GM23338 (cell line): ENCODE results near the gene PLXNA2. TPM values are rescaled to one million over a fixed set of nuclear protein-coding genes. Genes with fewer than 3 reads are reported as not detected.

Experiments
- ATAC-seq: fragments of 200-7000 bp; cut with Tn5 transposase; 3 replicates; pipeline ENCODE4 v1.9.1; 2020
- DNase-seq: peaks from one replicate; pipeline ENCODE4 v3.0.0-alpha.2; 2015; ENCODE audit warnings: low spot score
- H2AFZ ChIP-seq: fragments of 200-600 bp; sonication (generic); 2 replicates; pipeline ENCODE4 v1.8.0; 2016; ENCODE audit warnings: antibody characterized with exemption, mild to moderate bottlenecking, moderate library complexity
- H3F3A ChIP-seq: fragments of 200-600 bp; sonication (generic); replicated peaks from 2 replicates; pipeline ENCODE4 v1.8.0; 2017; ENCODE audit warnings: antibody characterized with exemption, mixed run types, low read depth
- H3K27ac ChIP-seq: fragments of 200-600 bp; sonication (generic); 2 replicates; pipeline ENCODE4 v1.6.1; 2016; ENCODE audit warnings: low read depth
- H3K27me3 ChIP-seq: fragments of 200-600 bp; sonication (generic); 2 replicates; pipeline ENCODE4 v1.8.0; 2016; ENCODE audit warnings: mild to moderate bottlenecking, mixed run types, moderate library complexity; ENCODE audit not compliant: insufficient read depth
- H3K36me3 ChIP-seq: fragments of 200-600 bp; sonication (generic); 2 replicates; pipeline ENCODE4 v1.8.0; 2016; ENCODE audit warnings: mild to moderate bottlenecking; ENCODE audit not compliant: insufficient read depth
- H3K4me1 ChIP-seq: fragments of 200-600 bp; sonication (generic); 2 replicates; pipeline ENCODE4 v1.8.0; 2016; ENCODE audit warnings: mild to moderate bottlenecking, moderate library complexity; ENCODE audit not compliant: insufficient read depth
- H3K4me2 ChIP-seq: fragments of 200-600 bp; sonication (generic); 2 replicates; pipeline ENCODE4 v1.7.1; 2017; ENCODE audit warnings: mixed run types
- H3K4me3 ChIP-seq: fragments of 200-600 bp; sonication (generic); 2 replicates; pipeline ENCODE4 v1.6.1; 2016; ENCODE audit warnings: mixed run types
- H3K79me2 ChIP-seq: fragments of 200-600 bp; sonication (generic); replicated peaks from 2 replicates; pipeline ENCODE4 v1.8.0; 2017; ENCODE audit warnings: mild to moderate bottlenecking; ENCODE audit not compliant: insufficient read depth
- H3K9me2 ChIP-seq: fragments of 200-600 bp; sonication (generic); 2 replicates; pipeline ENCODE4 v1.8.0; 2017; ENCODE audit not compliant: insufficient read depth
- H4K20me1 ChIP-seq: fragments of 200-600 bp; sonication (generic); replicated peaks from 2 replicates; pipeline ENCODE4 v1.8.0; 2017; ENCODE audit warnings: mild to moderate bottlenecking; ENCODE audit not compliant: insufficient read depth
- H3K27ac Mint-ChIP-seq: 2 replicates; pipeline ENCODE4 v1.8.0; 2020; ENCODE audit warnings: inconsistent platforms, mild to moderate bottlenecking, moderate library complexity, mixed read lengths
- H3K27me3 Mint-ChIP-seq: 3 replicates; pipeline ENCODE4 v1.8.0; 2022; ENCODE audit warnings: low read depth, mild to moderate bottlenecking, moderate library complexity, mixed read lengths, inconsistent platforms; ENCODE audit not compliant: insufficient read depth, poor library complexity
- H3K36me3 Mint-ChIP-seq: 3 replicates; pipeline ENCODE4 v1.8.0; 2021; ENCODE audit warnings: low read depth, mild to moderate bottlenecking, inconsistent platforms, moderate library complexity, mixed read lengths
- H3K4me1 Mint-ChIP-seq: 3 replicates; pipeline ENCODE4 v1.8.0; 2020; ENCODE audit warnings: mild to moderate bottlenecking, inconsistent platforms, mixed read lengths
- H3K4me3 Mint-ChIP-seq: 3 replicates; pipeline ENCODE4 v1.8.0; 2021; ENCODE audit warnings: moderate library complexity, mild to moderate bottlenecking, inconsistent platforms, mixed read lengths
- H3K9me3 Mint-ChIP-seq: 3 replicates; pipeline ENCODE4 v1.8.0; 2020; ENCODE audit warnings: moderate library complexity, mild to moderate bottlenecking, inconsistent platforms, mixed read lengths
- EZH2phosphoT487 ChIP-seq: fragments of 200-600 bp; sonication (generic); IDR thresholded peaks from one replicate; pipeline ENCODE4 v1.8.1; 2018; ENCODE audit warnings: antibody characterized with exemption; ENCODE audit not compliant: unreplicated experiment
- NANOG ChIP-seq: IDR thresholded peaks from 2 replicates; pipeline ENCODE4 v1.6.1; 2016; ENCODE audit warnings: antibody characterized with exemption, borderline replicate concordance
- STAT1 ChIP-seq: IDR thresholded peaks from one replicate; pipeline ENCODE4 v1.6.1; 2016; ENCODE audit warnings: antibody characterized with exemption; ENCODE audit not compliant: unreplicated experiment
- ZNF114 ChIP-seq: fragments of 250-450 bp; sonication (Bioruptor Pico); IDR thresholded peaks from 2 replicates; pipeline ENCODE4 v1.5.0; 2020; ENCODE audit warnings: mild to moderate bottlenecking, moderate library complexity
- polyA plus RNA-seq: library from polyadenylated mRNA; unstranded; fragments of >200 nt; fragmentation: Nextera tagmentation; extraction: Ambion mirVana; gene quantifications from 2 replicates; pipeline ENCODE4 v1.2.1, GENCODE V29; 2016
- total RNA-seq: library from RNA; depleted of rRNA; stranded (reverse); fragments of >200 nt; shearing (Covaris generic); gene quantifications from 2 replicates; pipeline ENCODE4 v1.2.3, GENCODE V29; 2014
- TF ChIP-seq, protein P1 (sequence below): IDR thresholded peaks from one replicate; pipeline ENCODE4 v1.6.1; 2018; ENCODE audit warnings: antibody characterized with exemption; ENCODE audit not compliant: unreplicated experiment
- TF ChIP-seq, protein P2 (sequence below): IDR thresholded peaks from 2 replicates; pipeline ENCODE4 v1.6.1; 2016; ENCODE audit warnings: antibody characterized with exemption
- TF ChIP-seq, protein P3 (sequence below): fragments of 250-450 bp; sonication (Bioruptor Pico); IDR thresholded peaks from 2 replicates; pipeline ENCODE4 v1.5.0; 2020; ENCODE audit warnings: mild to moderate bottlenecking, moderate library complexity

Gene PLXNA2
- total and polyA plus RNA-seq, 2 experiments from 2014 or later: 0.40 to 1.8 TPM

DNA sequence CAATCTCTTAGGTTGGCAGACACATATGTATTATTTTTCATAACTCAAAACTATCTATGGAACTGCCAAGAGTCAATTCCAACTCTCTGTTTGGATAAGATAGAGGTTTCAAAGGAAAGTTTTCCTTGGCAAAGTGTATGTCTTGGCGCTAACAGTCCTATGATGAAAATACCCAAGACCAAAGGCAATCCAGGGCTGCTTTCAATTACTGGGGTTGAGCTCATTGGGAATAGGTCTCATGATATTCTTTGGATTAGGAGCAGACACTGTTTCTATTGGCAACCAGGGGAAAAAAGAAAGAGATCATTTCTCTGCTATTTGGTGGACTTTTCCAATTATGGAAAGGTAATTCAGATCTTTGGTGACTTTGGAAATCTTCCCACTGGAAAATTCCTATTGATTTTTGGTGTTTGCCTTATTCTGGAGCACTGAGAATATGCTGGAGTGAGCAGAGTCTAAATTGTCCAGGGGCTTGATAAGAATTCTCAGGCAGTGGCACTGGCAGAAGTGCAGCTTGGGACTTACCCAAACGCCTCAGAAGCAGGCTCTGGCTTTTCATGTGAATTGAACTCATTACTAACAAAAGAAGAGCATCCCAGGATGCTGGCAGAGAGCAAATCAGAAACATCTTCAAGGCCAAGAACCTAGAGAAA, 20.4 kb upstream of the PLXNA2 start (continued):
- TF ChIP-seq, protein P1, sequence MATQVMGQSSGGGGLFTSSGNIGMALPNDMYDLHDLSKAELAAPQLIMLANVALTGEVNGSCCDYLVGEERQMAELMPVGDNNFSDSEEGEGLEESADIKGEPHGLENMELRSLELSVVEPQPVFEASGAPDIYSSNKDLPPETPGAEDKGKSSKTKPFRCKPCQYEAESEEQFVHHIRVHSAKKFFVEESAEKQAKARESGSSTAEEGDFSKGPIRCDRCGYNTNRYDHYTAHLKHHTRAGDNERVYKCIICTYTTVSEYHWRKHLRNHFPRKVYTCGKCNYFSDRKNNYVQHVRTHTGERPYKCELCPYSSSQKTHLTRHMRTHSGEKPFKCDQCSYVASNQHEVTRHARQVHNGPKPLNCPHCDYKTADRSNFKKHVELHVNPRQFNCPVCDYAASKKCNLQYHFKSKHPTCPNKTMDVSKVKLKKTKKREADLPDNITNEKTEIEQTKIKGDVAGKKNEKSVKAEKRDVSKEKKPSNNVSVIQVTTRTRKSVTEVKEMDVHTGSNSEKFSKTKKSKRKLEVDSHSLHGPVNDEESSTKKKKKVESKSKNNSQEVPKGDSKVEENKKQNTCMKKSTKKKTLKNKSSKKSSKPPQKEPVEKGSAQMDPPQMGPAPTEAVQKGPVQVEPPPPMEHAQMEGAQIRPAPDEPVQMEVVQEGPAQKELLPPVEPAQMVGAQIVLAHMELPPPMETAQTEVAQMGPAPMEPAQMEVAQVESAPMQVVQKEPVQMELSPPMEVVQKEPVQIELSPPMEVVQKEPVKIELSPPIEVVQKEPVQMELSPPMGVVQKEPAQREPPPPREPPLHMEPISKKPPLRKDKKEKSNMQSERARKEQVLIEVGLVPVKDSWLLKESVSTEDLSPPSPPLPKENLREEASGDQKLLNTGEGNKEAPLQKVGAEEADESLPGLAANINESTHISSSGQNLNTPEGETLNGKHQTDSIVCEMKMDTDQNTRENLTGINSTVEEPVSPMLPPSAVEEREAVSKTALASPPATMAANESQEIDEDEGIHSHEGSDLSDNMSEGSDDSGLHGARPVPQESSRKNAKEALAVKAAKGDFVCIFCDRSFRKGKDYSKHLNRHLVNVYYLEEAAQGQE: no peak
- TF ChIP-seq ZNF114 (CRISPR knock-in tag) (no peak), EZH2phosphoT487 (no peak)

DNA sequence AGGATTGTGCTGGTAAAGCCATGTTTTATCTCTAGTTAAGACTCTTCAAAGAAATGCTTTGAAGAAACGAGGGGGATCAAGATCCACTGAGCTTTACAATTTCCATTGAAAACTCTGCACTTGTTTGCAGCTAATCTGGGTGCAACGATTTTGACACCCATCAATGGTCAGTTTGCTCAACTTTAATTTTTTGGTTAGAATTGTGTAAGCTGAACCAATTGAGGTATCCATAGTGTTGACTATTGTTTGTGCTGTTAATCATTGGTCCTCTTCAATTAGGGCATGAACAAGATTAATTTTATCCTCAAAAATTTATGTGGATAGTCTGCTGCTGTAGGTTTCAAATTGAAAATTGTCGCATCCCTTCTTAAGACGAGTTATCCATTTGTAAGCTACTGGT, 17.7 kb upstream of the PLXNA2 start:
- H3K27ac Mint-ChIP-seq: no peak overlapping the region
- Histone ChIP-seq H3K4me2 (no peak overlapping the region), H3K27ac (no peak overlapping the region), H3F3A (no peaks in the 10 kb centered on the region), H3K27me3 (no peaks in the 10 kb centered on the region), H3K36me3 (no peaks in the 10 kb centered on the region), H4K20me1 (no peaks in the 10 kb centered on the region), H3K4me3 (no peak overlapping the region), H3K79me2 (no peaks in the 10 kb centered on the region), H3K9me2 (no peaks in the 10 kb centered on the region), H3K4me1 (peaks cover 8% of the 10 kb centered on the region; the same call in 1 of the 2 replicates), H2AFZ (no peak overlapping the region)
- H3K4me3 Mint-ChIP-seq: no peak overlapping the region
- DNase-seq (no peak), ATAC-seq (no peak)
- peaks cover 15% of the 10 kb centered on the region; the same call in 2 of the 3 replicates for H3K9me3 Mint-ChIP-seq
- H3K4me1 Mint-ChIP-seq: peaks cover 13% of the 10 kb centered on the region
- no peak for TF ChIP-seq EZH2phosphoT487
- TF ChIP-seq ZNF114 (CRISPR knock-in tag): no peak
- TF ChIP-seq, protein P1: no peak
- TF ChIP-seq STAT1: no peak
- TF ChIP-seq, protein P2, sequence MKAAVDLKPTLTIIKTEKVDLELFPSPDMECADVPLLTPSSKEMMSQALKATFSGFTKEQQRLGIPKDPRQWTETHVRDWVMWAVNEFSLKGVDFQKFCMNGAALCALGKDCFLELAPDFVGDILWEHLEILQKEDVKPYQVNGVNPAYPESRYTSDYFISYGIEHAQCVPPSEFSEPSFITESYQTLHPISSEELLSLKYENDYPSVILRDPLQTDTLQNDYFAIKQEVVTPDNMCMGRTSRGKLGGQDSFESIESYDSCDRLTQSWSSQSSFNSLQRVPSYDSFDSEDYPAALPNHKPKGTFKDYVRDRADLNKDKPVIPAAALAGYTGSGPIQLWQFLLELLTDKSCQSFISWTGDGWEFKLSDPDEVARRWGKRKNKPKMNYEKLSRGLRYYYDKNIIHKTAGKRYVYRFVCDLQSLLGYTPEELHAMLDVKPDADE: no peak
- TF ChIP-seq NANOG: no peak
- TF ChIP-seq, protein P3, sequence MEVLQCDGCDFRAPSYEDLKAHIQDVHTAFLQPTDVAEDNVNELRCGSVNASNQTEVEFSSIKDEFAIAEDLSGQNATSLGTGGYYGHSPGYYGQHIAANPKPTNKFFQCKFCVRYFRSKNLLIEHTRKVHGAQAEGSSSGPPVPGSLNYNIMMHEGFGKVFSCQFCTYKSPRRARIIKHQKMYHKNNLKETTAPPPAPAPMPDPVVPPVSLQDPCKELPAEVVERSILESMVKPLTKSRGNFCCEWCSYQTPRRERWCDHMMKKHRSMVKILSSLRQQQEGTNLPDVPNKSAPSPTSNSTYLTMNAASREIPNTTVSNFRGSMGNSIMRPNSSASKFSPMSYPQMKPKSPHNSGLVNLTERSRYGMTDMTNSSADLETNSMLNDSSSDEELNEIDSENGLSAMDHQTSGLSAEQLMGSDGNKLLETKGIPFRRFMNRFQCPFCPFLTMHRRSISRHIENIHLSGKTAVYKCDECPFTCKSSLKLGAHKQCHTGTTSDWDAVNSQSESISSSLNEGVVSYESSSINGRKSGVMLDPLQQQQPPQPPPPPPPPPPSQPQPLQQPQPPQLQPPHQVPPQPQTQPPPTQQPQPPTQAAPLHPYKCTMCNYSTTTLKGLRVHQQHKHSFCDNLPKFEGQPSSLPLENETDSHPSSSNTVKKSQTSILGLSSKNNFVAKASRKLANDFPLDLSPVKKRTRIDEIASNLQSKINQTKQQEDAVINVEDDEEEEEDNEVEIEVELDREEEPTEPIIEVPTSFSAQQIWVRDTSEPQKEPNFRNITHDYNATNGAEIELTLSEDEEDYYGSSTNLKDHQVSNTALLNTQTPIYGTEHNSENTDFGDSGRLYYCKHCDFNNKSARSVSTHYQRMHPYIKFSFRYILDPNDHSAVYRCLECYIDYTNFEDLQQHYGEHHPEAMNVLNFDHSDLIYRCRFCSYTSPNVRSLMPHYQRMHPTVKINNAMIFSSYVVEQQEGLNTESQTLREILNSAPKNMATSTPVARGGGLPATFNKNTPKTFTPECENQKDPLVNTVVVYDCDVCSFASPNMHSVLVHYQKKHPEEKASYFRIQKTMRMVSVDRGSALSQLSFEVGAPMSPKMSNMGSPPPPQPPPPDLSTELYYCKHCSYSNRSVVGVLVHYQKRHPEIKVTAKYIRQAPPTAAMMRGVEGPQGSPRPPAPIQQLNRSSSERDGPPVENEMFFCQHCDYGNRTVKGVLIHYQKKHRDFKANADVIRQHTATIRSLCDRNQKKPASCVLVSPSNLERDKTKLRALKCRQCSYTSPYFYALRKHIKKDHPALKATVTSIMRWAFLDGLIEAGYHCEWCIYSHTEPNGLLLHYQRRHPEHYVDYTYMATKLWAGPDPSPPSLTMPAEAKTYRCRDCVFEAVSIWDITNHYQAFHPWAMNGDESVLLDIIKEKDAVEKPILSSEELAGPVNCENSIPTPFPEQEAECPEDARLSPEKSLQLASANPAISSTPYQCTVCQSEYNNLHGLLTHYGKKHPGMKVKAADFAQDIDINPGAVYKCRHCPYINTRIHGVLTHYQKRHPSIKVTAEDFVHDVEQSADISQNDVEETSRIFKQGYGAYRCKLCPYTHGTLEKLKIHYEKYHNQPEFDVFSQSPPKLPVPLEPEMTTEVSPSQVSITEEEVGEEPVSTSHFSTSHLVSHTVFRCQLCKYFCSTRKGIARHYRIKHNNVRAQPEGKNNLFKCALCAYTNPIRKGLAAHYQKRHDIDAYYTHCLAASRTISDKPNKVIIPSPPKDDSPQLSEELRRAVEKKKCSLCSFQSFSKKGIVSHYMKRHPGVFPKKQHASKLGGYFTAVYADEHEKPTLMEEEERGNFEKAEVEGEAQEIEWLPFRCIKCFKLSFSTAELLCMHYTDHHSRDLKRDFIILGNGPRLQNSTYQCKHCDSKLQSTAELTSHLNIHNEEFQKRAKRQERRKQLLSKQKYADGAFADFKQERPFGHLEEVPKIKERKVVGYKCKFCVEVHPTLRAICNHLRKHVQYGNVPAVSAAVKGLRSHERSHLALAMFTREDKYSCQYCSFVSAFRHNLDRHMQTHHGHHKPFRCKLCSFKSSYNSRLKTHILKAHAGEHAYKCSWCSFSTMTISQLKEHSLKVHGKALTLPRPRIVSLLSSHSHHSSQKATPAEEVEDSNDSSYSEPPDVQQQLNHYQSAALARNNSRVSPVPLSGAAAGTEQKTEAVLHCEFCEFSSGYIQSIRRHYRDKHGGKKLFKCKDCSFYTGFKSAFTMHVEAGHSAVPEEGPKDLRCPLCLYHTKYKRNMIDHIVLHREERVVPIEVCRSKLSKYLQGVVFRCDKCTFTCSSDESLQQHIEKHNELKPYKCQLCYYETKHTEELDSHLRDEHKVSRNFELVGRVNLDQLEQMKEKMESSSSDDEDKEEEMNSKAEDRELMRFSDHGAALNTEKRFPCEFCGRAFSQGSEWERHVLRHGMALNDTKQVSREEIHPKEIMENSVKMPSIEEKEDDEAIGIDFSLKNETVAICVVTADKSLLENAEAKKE (CRISPR knock-in tag): no peak
- peaks cover 10% of the 10 kb centered on the region for H3K27me3 Mint-ChIP-seq
- H3K36me3 Mint-ChIP-seq: peaks cover 4% of the 10 kb centered on the region; the same call in 2 of the 3 replicates
